Posterior vena cava (tissue), 2 donors: ENCODE results near the gene IL1RAPL1. TPM values are rescaled to one million over a fixed set of nuclear protein-coding genes. Genes with fewer than 3 reads are reported as not detected.

Source experiments
- DNase-seq: peaks from one replicate; pipeline ENCODE4 v3.0.0-alpha.2; 2020; ENCODE audit warnings: low spot score
- intact Hi-C, 2 donors: fragments of 100-400 bp; cut with DNase I; formaldehyde crosslinking; loops; one replicate each; pipeline versions ENCODE4 v1.14.1 to v1.14.2; 2022 to 2023
- total RNA-seq, 2 donors: library from RNA; stranded (reverse); fragmentation: NEBNext Ultra II Directional; extraction: Animal tissue kit (Norgen Biotek cat#: 25700); gene quantifications; one replicate each; pipeline ENCODE4 v1.2.1, GENCODE V29; 2021
- donor health status: DM: yes; HTN: yes; CAD: no.
- donor health status: DM: yes; HTN: yes; CAD: no.

The IL1RAPL1 gene
- total RNA-seq, 2 donors from 2014 or later, result 0.10 TPM; not detected in 1

DNA sequence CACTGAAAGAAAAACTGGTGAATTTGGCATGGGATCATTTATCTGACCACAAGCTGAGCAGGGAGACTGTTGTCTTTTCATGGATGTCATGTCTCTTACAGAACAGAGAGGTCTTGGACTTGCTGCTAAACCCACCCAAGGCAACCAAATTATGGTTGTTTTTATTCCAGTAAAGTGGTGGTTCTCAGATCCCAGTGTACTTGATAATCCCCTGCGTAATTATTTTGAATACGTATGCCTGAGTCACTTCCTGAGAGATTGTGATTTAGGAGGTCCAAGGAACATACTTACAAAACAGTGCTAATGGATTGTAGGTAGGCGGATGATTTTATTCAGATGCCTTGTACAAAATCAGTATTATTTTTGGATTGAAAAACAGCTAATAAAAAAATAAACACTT, 585.6 kb downstream of the IL1RAPL1 start:
- intact Hi-C loops, result no loop called here
- DNase-seq, result no peak

DNA sequence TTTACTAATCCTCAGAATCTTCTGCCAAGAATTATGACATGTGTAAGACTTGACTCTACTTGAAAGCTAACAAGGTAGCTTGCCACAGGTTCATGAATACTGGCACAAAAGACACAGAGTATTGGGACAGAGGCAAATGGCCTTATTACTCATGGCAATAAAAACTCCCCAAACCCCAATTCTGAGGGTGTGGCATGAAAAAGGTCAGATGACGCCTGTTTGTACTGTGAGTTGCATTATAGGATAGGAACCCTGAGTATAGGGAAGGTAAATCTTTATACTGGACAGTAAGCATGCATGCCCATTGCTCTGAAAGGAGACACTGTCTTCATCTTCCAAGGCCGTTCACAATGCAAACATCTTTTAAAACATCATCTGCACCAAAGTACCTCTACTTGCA, 600.0 kb downstream of the IL1RAPL1 start:
- intact Hi-C loops, result no loop called here
- DNase-seq, result no peak

DNA sequence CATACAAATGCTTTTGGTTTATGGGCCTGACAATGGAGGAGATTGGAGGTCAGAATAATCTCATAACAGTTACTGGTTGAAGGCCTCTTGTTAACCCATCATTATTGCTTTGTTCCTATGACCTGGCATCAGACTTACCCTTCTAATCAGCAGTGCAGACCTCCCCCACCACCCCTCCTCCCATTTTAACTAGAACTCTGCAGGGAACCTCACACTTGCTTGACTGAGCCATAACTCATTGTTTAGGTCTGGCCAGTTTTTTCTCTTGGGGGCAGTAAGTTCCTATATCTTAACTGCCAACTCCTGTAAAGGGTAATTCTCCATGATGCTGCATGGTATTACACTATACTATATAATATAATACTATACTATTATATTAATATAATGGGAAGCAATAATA, 609.3 kb downstream of the IL1RAPL1 start:
- DNase-seq, result no peak
- intact Hi-C loops, result no loop called here

DNA sequence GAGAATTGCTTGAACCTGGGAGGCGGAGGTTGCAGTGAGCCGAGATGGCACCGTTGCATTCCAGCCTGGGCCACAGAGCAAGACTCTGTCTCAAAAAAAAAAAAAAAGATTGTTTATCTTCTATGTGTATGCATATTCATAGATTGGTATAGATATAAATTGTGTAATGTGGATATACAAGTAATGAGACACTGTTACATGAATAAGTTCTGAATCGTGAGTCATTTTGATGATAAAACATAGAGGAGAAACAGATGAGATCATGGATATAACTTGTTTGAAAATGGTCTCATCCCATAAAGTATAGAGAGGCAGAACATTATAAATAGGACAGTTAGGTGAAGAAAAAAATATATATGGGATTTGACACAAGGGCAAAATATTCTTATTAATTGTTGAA, 628.0 kb downstream of the IL1RAPL1 start:
- no peak for DNase-seq
- intact Hi-C loops, result no loop called here

DNA sequence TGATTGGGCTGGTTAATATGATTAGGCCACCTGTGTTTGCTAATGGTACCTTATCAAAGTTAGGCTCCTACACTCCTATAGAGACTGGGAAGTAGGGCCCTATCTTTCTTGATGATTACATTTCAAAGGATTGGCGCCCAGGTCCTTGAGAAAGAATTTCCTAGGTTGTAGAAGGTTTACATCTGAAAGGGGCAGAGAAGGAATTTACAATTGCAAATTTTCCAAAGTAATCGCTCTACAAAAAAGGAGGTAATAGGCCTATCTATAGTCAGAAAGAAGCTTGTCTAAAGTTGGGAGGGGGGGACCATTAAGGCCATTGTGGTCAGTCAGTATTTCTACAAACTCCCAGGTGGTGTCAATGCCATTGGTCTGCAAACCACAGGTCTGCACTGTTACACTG, 638.4 kb downstream of the IL1RAPL1 start:
- no peak for DNase-seq
- intact Hi-C loops, result no loop called here

DNA sequence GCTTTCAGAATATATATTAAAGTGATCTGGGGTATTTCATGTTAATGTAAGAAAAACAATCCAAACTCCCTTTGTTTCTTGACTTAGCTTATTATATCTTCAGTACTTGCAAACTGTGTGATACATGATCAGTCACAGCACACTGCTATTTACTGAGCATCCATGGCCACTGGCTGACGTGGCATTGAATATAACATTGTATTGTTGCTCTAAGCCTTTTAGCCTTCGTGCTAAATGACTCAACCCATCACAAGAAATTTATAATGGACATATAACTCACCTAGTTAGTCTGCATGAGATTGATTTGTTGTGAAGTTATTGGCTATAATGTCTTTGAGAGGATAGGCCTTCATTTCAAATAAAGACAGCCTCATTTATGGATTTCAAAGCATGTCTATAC, 642.6 kb downstream of the IL1RAPL1 start:
- DNase-seq, result no peak
- intact Hi-C loops, result no loop called here

DNA sequence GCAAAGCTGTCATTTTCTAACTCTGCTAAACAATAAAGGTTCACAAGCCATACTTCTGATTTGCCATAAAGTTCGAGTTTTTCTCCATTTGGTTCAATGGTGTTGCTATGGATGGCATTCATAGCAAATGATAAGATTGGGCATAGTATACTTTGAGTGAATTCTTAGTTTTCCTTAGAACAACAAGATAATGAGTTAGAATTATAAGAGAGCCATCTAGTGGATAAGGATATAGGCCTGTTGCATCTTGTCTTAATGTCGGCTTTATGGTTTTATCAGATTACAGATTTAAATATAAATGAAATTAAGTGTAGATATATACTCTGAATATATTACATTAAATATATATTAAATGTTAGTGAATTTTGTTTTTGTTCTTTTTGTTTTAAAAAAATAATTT, 644.6 kb downstream of the IL1RAPL1 start:
- no peak for DNase-seq
- intact Hi-C loops, result no loop called here

DNA sequence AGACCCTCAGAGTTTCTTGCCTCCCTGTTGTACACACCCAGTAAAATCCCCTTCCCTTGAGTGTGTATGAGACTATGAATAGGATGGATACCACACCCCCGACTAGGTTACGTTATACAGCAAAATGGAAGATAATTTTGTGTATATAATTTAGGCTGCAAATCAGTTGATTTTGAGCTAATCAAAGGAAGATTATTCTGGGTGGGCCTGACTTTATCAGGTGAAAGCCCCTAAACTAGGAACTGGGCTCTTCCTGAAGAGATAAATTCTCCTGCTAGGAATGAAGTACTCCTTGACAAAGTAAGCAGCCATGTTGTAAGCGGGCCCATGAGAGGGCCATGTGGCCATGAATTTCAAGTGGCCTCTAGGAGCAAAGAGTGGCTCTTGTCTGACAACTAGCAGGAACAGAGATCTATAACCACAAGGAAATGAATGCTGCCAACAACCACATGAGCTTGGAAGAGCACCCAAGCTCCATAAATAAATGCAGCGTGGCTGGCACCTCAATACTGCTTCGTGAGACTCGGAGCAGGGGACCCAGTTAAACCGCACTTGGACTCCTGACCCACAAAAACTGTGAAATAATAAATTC, 646.4 kb downstream of the IL1RAPL1 start:
- no peak for DNase-seq
- intact Hi-C loops, result no loop called here

DNA sequence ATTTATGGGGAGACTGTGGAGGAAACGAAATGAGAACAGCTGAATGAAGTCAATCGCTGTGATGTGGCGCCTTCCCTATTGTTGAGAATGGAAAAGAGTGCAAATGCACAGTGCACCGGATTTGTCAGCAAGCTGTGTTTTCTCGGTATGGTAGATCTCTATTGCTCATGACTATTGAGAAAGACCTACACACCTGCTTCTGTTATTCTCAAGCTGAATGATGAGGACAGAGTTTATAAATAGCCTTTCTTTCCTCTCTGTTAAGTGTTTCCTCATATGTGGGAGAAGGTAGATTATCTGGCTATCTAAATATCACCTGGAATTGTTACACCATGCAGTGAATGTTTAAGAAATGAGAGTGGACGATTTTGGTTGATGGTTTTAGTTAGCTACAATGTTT, 650.7 kb downstream of the IL1RAPL1 start:
- intact Hi-C loops, result no loop called here
- DNase-seq, result no peak

DNA sequence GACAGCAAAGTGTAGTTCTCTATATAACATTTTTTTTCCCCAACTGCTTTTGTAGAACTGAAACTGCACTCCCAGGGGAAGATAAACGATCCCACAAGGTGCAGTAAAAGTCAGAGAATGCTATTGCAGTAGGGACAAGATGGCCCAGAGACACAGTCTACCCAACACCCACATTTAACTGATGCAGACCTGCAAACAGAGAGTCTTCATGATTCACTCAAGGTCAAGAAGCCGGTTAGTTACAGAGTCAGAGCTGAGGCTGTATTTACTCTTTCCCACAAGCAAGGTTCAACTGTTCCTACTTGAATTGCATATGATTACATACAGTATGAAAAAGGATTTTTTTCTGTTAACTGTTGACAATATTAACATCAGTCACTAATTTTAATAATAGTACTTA, 654.6 kb downstream of the IL1RAPL1 start:
- DNase-seq, result no peak
- intact Hi-C loops, result no loop called here

DNA sequence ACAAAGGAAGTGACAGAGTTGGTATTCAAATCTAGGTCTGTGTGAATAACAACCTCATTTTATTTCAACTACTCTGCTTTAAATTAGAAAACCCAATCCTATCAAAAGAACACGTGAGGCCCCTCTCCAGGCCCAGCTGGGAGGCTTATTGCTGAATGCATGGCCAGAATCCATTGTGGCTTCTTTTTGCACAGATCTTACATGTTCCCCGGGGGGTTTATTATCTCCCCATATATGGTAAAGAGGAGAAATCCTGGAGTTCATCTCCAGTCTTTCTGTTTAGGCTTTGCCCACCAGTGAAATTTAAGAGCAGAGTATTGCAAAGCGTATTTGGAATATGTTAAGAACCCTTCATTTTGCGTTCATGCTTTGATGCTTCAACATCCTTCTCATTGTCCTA, 655.6 kb downstream of the IL1RAPL1 start:
- intact Hi-C loops, result no loop called here
- no peak for DNase-seq

DNA sequence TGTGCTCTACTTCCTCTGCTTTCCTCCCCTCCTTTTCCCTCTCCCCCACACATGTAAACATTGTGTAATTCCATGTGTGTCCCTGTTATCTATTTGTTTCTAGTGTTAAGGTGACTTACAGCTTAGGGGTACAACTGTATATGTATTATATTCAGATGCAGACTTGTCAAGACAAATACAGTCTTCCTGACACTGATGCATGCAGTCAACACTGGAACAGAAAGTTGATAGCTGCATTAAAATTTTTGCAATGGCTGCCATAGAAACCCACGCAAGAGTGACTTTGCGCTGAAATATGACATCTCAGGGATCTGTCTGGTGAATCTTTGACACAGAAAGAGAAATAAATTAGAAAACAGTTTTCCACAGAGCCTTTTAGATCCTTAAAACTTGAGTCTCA, 656.7 kb downstream of the IL1RAPL1 start:
- intact Hi-C loops, result no loop called here
- DNase-seq, result no peak

DNA sequence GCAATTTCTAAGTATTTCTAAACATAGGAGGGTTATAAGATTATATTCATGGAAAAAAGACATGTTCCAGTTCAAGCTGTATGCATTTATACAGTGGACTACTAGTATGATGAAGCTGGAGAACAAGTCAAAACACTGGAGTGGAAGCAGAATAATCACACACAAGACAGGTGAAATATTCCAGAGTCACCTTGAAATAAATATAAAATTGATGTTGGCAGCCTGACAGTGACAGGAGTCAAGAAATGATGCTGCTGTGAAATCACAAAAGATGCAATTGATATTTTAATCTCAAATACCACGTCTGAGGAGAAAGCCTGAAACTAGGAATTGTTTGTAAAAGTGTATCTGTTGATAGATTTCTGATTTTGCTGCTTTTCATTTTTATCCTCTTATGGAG, 667.3 kb downstream of the IL1RAPL1 start:
- no peak for DNase-seq
- intact Hi-C loops, result no loop called here

DNA sequence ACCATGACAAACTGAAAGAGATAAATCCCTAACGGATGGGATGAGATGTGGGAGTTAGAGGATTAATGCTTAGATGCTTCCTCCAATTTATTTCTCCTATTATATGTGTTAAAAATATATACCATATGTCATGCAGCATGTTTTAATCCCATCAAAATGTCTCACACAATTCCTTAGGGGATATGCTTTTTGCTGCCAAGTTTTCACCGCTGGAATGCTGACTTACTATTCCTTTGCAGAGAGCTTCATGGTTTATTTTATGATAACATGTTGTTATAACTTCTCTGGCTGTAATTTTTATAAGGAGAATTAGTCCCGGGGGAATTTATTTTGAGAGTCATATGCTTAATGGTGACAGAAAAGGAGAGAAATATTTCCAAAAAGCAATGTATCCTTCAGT, 670.3 kb downstream of the IL1RAPL1 start:
- intact Hi-C loops, result no loop called here
- DNase-seq, result no peak

DNA sequence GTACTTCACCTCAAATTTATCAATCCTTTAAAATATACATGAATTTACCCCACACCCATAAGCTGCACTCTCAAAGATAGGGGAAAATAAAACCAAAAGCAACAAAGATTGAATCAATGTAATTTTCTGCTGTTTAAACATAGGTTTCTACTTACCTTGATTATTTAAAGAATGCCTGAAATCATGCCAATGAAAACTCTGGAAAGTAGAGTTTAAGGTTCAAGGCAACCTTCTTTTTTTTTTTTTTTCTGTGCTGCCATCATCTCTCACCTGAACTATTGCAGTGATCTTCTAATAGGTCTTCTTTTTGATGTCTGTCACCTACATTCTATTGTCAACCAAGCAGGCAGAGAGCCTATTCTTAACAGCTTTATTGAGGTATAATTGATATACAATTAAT, 682.1 kb downstream of the IL1RAPL1 start:
- no peak for DNase-seq
- intact Hi-C loops, result no loop called here

DNA sequence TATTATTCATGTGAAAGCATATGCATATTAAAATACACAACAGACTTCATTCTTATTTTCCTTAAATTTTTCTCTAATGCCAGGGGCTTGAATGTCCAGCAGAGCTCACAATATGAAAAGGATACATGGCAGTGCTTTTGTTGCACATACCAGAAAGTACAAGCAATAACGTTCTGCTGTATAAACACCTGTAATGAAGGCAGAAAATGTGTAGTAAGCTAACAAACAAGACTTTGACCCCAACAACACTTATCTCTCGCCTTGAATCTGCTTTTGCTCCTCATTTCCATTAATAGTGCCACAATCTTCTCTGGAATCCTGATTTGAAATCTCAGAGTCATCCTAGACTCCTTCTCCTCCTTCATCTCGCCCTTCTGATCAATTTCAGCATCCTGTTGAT, 687.3 kb downstream of the IL1RAPL1 start:
- no peak for DNase-seq
- intact Hi-C loops, result no loop called here

DNA sequence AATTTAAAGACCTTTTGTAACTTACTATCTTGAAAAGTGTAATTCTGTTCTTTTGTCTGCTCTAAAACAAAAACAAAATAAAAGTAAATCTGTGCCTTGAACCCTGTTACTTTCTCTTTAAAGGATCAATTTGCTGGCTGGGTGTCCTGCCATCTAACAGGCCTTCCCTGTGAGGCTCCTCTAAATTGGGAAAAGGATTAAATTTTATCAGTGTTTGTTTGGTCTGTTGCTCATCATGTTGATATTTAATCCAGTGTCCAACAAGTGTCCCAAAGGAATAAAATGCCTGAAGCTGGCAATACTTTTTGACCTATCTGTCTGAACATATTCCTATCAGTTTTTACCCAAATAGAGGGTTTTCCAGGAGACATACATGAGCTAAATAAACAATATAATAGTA, 688.7 kb downstream of the IL1RAPL1 start:
- DNase-seq, result no peak
- intact Hi-C loops, result no loop called here

DNA sequence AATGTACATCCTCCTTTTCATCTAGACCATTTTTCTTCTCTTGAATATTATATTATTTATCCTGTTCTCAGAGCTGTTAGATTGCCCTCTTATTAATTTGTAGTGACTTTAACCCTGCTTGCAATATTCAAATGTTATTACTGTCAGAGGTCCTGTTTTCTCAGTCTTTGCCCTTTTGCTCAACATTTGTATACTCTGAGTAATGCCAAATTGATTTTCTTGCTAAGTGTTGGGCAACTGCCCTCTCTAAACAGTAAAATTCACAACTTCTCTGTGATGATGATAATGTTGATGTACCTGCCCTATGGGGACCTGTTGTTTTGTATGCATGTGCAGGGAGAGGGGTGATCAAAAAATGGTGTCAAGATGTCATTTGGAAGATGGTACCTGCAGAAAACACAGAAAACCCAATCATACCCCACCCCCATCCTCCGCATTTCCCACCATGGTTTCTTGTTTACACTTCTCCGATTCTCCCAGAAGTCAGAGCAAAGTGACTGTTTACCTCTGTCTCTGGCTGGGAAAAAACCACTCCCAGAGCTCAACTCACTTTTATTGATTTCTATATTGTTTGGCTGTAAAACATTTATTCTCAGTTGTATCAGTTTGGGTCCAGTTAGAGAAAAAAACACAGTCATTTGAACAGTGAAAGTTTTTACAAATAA, 694.0 kb downstream of the IL1RAPL1 start:
- intact Hi-C loops, result no loop called here
- no peak for DNase-seq

DNA sequence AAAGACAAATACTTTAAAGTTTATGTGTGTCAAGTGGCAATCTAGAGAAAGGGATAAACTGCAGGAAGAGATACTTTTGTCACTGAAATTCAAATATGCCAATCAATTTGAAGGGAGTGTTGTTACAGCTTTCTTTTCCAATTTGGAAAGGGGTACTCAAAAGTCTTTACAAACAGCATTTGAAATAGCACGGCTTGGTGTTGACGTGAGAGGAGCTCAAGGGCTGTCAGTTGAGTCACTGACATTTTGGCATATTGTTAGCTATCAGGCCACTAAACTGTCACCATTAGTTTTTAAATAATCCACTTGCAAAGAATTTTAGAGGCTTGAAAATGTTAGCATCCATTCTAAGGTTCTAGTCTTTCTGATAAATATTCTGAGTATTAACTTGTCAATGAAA, 698.4 kb downstream of the IL1RAPL1 start:
- intact Hi-C loops, result no loop called here
- no peak for DNase-seq

DNA sequence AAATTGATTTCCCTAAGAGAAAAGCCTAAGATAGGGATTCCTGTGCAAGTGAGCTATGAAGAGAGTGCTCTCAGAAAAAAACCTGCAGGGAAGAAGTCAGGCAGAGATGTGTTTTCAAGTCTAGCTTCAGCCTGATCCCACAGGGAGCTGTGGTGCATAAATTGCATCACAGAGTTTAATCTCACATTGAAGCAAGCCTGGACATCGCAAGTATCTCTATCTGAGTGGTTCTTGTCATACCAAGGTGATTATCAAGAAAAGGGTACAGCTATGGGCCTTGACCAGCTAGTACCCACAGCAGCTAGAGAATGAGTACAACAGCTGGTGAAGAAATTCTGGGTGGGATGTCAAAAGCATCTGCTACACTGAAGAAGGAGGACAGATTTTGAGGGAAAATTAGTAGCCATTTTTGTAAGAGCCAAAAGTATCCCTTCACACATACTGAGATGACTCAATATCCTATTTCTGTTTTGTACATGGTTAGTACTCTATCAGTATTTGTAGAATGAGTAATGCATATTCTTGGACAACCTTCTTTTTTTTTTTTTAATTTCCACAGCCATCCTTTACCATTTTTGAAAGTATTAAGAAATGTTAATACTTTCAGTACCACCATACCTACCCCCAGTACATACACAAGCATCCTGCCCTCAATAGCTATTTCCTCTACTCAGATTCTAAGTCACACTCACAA, 708.9 kb downstream of the IL1RAPL1 start:
- no peak for DNase-seq
- intact Hi-C loops, result no loop called here

DNA sequence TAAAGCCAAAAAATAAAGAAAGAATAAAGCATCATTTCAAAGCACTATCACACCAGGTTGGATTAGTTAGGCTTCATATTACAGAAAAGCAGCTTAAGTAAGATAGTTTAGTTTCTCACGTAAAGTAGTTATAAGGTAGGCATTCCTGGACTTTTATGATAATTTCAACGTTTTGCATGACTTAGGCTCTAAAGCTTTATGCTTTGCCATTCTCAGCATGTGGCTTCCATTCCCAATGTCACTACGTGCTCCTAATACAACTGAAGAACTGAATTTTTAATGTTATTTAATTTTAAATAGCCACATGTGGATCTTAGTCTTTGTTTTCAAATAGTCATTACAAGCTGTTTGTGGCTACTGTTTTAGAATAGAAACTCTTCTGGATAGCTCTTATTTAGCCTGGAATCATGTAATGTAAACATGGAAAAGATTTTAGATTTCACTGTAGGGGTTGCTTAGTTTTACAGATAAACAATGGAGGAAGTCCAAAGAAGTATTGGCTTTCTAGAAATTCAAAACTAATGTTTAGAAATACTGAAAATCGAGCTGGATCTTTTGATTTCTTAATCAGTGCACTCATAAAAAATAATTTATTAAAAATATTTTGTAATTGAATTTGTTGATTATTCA, 710.0 kb downstream of the IL1RAPL1 start:
- intact Hi-C loops, result no loop called here
- no peak for DNase-seq
